GM23338 (cell line): Measurements from ENCODE around the gene C16orf90. TPM values are rescaled to one million over a fixed set of nuclear protein-coding genes. Genes with fewer than 3 reads are reported as not detected.
A peak's percentile ranks its signal among the peaks of the same experiment; 100 is the strongest.
"Not testable (repeated sequence)": the region's sequence is repeated elsewhere in the genome, so short reads cannot be mapped to it uniquely, and the experiment has no call there.

ENCODE experiments used
- ATAC-seq: fragments of 200-7000 bp; cut with Tn5 transposase; 3 replicates; pipeline ENCODE4 v1.9.1; 2020
- DNase-seq: peaks from one replicate; pipeline ENCODE4 v3.0.0-alpha.2; 2015; ENCODE audit warnings: low spot score
- H2AFZ ChIP-seq: fragments of 200-600 bp; sonication (generic); 2 replicates; pipeline ENCODE4 v1.8.0; 2016; ENCODE audit warnings: antibody characterized with exemption, mild to moderate bottlenecking, moderate library complexity
- H3F3A ChIP-seq: fragments of 200-600 bp; sonication (generic); replicated peaks from 2 replicates; pipeline ENCODE4 v1.8.0; 2017; ENCODE audit warnings: antibody characterized with exemption, mixed run types, low read depth
- H3K27ac ChIP-seq: fragments of 200-600 bp; sonication (generic); 2 replicates; pipeline ENCODE4 v1.6.1; 2016; ENCODE audit warnings: low read depth
- H3K27me3 ChIP-seq: fragments of 200-600 bp; sonication (generic); 2 replicates; pipeline ENCODE4 v1.8.0; 2016; ENCODE audit warnings: mild to moderate bottlenecking, mixed run types, moderate library complexity; ENCODE audit not compliant: insufficient read depth
- H3K36me3 ChIP-seq: fragments of 200-600 bp; sonication (generic); 2 replicates; pipeline ENCODE4 v1.8.0; 2016; ENCODE audit warnings: mild to moderate bottlenecking; ENCODE audit not compliant: insufficient read depth
- H3K4me1 ChIP-seq: fragments of 200-600 bp; sonication (generic); 2 replicates; pipeline ENCODE4 v1.8.0; 2016; ENCODE audit warnings: mild to moderate bottlenecking, moderate library complexity; ENCODE audit not compliant: insufficient read depth
- H3K4me2 ChIP-seq: fragments of 200-600 bp; sonication (generic); 2 replicates; pipeline ENCODE4 v1.7.1; 2017; ENCODE audit warnings: mixed run types
- H3K4me3 ChIP-seq: fragments of 200-600 bp; sonication (generic); 2 replicates; pipeline ENCODE4 v1.6.1; 2016; ENCODE audit warnings: mixed run types
- H3K79me2 ChIP-seq: fragments of 200-600 bp; sonication (generic); replicated peaks from 2 replicates; pipeline ENCODE4 v1.8.0; 2017; ENCODE audit warnings: mild to moderate bottlenecking; ENCODE audit not compliant: insufficient read depth
- H3K9me2 ChIP-seq: fragments of 200-600 bp; sonication (generic); 2 replicates; pipeline ENCODE4 v1.8.0; 2017; ENCODE audit not compliant: insufficient read depth
- H4K20me1 ChIP-seq: fragments of 200-600 bp; sonication (generic); replicated peaks from 2 replicates; pipeline ENCODE4 v1.8.0; 2017; ENCODE audit warnings: mild to moderate bottlenecking; ENCODE audit not compliant: insufficient read depth
- H3K27ac Mint-ChIP-seq: 2 replicates; pipeline ENCODE4 v1.8.0; 2020; ENCODE audit warnings: inconsistent platforms, mild to moderate bottlenecking, moderate library complexity, mixed read lengths
- H3K27me3 Mint-ChIP-seq: 3 replicates; pipeline ENCODE4 v1.8.0; 2022; ENCODE audit warnings: low read depth, mild to moderate bottlenecking, moderate library complexity, mixed read lengths, inconsistent platforms; ENCODE audit not compliant: insufficient read depth, poor library complexity
- H3K36me3 Mint-ChIP-seq: 3 replicates; pipeline ENCODE4 v1.8.0; 2021; ENCODE audit warnings: low read depth, mild to moderate bottlenecking, inconsistent platforms, moderate library complexity, mixed read lengths
- H3K4me1 Mint-ChIP-seq: 3 replicates; pipeline ENCODE4 v1.8.0; 2020; ENCODE audit warnings: mild to moderate bottlenecking, inconsistent platforms, mixed read lengths
- H3K4me3 Mint-ChIP-seq: 3 replicates; pipeline ENCODE4 v1.8.0; 2021; ENCODE audit warnings: moderate library complexity, mild to moderate bottlenecking, inconsistent platforms, mixed read lengths
- H3K9me3 Mint-ChIP-seq: 3 replicates; pipeline ENCODE4 v1.8.0; 2020; ENCODE audit warnings: moderate library complexity, mild to moderate bottlenecking, inconsistent platforms, mixed read lengths
- NANOG ChIP-seq: IDR thresholded peaks from 2 replicates; pipeline ENCODE4 v1.6.1; 2016; ENCODE audit warnings: antibody characterized with exemption, borderline replicate concordance
- polyA plus RNA-seq: library from polyadenylated mRNA; unstranded; fragments of >200 nt; fragmentation: Nextera tagmentation; extraction: Ambion mirVana; gene quantifications from 2 replicates; pipeline ENCODE4 v1.2.1, GENCODE V29; 2016
- total RNA-seq: library from RNA; depleted of rRNA; stranded (reverse); fragments of >200 nt; shearing (Covaris generic); gene quantifications from 2 replicates; pipeline ENCODE4 v1.2.3, GENCODE V29; 2014
- TF ChIP-seq, protein P1 (sequence below): fragments of 250-450 bp; sonication (Bioruptor Pico); IDR thresholded peaks from 2 replicates; pipeline ENCODE4 v1.5.0; 2020; ENCODE audit warnings: mild to moderate bottlenecking, moderate library complexity

Gene C16orf90
- total and polyA plus RNA-seq, 2 experiments from 2014 or later, result not detected

GRCh38 chr16:3501412-3501761 lies 6.1 kb upstream of the C16orf90 start:
- H3K36me3 Mint-ChIP-seq, H3K79me2 ChIP-seq, H3K36me3 ChIP-seq, H3K27me3 Mint-ChIP-seq, H4K20me1 ChIP-seq, H3K4me1 ChIP-seq, DNase-seq, H3K9me3 Mint-ChIP-seq, H3K9me2 ChIP-seq, H3K27me3 ChIP-seq: not testable (repeated sequence)
- H3K27ac Mint-ChIP-seq, result peak overlapping the region; percentile 89
- Histone ChIP-seq H2AFZ (peak overlapping the region; percentile 93), H3K27ac (peak overlapping the region; percentile 91), H3F3A (peaks cover 12% of the 10 kb centered on the region; the same call in 1 of the 2 replicates), H3K4me2 (peak overlapping the region; percentile 73), H3K4me3 (peak overlapping the region; percentile 85)
- peaks cover 12% of the 10 kb centered on the region for H3K4me1 Mint-ChIP-seq
- H3K4me3 Mint-ChIP-seq, result peak overlapping the region; percentile 94
- peak; percentile 3; the same call in 2 of the 3 replicates for ATAC-seq

DNA sequence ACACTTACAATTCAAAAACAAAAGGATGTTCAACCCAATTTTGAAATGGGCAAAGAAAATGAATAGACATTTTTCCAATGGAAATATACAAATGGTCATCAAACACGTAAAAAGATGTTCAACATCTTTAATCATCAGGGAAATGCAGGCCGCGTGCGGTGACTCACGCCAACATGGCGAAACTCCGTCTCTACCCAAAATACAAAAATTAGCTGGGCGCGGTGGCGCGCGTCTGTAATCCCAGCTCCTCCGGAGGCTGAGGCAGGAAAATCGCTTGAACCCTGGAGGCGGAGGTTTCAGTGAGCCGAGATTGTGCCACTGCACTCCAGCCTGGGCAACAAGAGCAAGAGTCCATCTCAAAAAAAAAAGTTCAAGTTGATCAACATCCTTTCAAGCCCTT lies 3.7 kb upstream of the C16orf90 start:
- Histone ChIP-seq H3K4me2 (no peak overlapping the region), H3K79me2 (no peaks in the 10 kb centered on the region), H3K4me1 (no peaks in the 10 kb centered on the region; the same call in 1 of the 2 replicates), H2AFZ (no peak overlapping the region), H3K4me3 (no peak overlapping the region), H3K27ac (no peak overlapping the region), H3K36me3 (no peaks in the 10 kb centered on the region), H3K27me3 (no peaks in the 10 kb centered on the region), H3F3A (peaks cover 12% of the 10 kb centered on the region; the same call in 1 of the 2 replicates), H4K20me1 (no peaks in the 10 kb centered on the region), H3K9me2 (no peaks in the 10 kb centered on the region)
- no peak for DNase-seq
- H3K4me1 Mint-ChIP-seq, result peaks cover 12% of the 10 kb centered on the region
- no peak overlapping the region for H3K27ac Mint-ChIP-seq
- H3K4me3 Mint-ChIP-seq, result no peak overlapping the region
- H3K36me3 Mint-ChIP-seq, result no peaks in the 10 kb centered on the region
- ATAC-seq, result no peak
- peaks cover 7% of the 10 kb centered on the region for H3K27me3 Mint-ChIP-seq
- TF ChIP-seq NANOG, result no peak
- TF ChIP-seq, protein P1, sequence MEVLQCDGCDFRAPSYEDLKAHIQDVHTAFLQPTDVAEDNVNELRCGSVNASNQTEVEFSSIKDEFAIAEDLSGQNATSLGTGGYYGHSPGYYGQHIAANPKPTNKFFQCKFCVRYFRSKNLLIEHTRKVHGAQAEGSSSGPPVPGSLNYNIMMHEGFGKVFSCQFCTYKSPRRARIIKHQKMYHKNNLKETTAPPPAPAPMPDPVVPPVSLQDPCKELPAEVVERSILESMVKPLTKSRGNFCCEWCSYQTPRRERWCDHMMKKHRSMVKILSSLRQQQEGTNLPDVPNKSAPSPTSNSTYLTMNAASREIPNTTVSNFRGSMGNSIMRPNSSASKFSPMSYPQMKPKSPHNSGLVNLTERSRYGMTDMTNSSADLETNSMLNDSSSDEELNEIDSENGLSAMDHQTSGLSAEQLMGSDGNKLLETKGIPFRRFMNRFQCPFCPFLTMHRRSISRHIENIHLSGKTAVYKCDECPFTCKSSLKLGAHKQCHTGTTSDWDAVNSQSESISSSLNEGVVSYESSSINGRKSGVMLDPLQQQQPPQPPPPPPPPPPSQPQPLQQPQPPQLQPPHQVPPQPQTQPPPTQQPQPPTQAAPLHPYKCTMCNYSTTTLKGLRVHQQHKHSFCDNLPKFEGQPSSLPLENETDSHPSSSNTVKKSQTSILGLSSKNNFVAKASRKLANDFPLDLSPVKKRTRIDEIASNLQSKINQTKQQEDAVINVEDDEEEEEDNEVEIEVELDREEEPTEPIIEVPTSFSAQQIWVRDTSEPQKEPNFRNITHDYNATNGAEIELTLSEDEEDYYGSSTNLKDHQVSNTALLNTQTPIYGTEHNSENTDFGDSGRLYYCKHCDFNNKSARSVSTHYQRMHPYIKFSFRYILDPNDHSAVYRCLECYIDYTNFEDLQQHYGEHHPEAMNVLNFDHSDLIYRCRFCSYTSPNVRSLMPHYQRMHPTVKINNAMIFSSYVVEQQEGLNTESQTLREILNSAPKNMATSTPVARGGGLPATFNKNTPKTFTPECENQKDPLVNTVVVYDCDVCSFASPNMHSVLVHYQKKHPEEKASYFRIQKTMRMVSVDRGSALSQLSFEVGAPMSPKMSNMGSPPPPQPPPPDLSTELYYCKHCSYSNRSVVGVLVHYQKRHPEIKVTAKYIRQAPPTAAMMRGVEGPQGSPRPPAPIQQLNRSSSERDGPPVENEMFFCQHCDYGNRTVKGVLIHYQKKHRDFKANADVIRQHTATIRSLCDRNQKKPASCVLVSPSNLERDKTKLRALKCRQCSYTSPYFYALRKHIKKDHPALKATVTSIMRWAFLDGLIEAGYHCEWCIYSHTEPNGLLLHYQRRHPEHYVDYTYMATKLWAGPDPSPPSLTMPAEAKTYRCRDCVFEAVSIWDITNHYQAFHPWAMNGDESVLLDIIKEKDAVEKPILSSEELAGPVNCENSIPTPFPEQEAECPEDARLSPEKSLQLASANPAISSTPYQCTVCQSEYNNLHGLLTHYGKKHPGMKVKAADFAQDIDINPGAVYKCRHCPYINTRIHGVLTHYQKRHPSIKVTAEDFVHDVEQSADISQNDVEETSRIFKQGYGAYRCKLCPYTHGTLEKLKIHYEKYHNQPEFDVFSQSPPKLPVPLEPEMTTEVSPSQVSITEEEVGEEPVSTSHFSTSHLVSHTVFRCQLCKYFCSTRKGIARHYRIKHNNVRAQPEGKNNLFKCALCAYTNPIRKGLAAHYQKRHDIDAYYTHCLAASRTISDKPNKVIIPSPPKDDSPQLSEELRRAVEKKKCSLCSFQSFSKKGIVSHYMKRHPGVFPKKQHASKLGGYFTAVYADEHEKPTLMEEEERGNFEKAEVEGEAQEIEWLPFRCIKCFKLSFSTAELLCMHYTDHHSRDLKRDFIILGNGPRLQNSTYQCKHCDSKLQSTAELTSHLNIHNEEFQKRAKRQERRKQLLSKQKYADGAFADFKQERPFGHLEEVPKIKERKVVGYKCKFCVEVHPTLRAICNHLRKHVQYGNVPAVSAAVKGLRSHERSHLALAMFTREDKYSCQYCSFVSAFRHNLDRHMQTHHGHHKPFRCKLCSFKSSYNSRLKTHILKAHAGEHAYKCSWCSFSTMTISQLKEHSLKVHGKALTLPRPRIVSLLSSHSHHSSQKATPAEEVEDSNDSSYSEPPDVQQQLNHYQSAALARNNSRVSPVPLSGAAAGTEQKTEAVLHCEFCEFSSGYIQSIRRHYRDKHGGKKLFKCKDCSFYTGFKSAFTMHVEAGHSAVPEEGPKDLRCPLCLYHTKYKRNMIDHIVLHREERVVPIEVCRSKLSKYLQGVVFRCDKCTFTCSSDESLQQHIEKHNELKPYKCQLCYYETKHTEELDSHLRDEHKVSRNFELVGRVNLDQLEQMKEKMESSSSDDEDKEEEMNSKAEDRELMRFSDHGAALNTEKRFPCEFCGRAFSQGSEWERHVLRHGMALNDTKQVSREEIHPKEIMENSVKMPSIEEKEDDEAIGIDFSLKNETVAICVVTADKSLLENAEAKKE (CRISPR knock-in tag), result no peak
- no peaks in the 10 kb centered on the region for H3K9me3 Mint-ChIP-seq
